GM21717 (cell line): ENCODE data around the gene NXN.
"Not testable (repeated sequence)": the region's sequence is repeated elsewhere in the genome, so short reads cannot be mapped to it uniquely, and the experiment has no call there.

Experiments used
- ATAC-seq: cut with Tn5 transposase; IDR thresholded peaks from one replicate; pipeline ENCODE4 v1.9.1; 2021; ENCODE audit warnings: mild to moderate bottlenecking, moderate library complexity; ENCODE audit not compliant: unreplicated experiment

NXN gene

DNA sequence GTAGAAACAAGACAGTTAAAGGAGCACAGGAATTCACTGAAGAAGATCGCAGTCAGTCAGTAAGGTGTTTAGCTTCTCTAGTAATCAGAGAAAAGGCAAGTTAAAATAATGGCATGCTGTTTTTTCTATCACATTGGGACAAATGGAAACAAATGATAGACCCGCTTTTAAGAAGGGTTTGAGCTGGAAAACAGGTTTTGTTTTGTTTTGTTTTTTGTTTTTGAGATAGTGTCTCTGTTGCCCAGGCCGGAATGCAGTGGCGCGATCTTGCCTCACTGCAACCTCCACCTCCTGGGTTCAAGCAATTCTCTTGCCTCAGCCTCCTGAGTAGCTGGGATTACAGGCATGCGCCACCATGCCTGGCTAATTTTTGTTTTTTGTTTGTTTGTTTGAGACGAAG, 193.7 kb downstream of the NXN start:
- ATAC-seq: not testable (repeated sequence)

- ATAC-seq: no peak
Observed at GRCh38 chr17:784143-784542, 195.4 kb downstream of the NXN start.

DNA sequence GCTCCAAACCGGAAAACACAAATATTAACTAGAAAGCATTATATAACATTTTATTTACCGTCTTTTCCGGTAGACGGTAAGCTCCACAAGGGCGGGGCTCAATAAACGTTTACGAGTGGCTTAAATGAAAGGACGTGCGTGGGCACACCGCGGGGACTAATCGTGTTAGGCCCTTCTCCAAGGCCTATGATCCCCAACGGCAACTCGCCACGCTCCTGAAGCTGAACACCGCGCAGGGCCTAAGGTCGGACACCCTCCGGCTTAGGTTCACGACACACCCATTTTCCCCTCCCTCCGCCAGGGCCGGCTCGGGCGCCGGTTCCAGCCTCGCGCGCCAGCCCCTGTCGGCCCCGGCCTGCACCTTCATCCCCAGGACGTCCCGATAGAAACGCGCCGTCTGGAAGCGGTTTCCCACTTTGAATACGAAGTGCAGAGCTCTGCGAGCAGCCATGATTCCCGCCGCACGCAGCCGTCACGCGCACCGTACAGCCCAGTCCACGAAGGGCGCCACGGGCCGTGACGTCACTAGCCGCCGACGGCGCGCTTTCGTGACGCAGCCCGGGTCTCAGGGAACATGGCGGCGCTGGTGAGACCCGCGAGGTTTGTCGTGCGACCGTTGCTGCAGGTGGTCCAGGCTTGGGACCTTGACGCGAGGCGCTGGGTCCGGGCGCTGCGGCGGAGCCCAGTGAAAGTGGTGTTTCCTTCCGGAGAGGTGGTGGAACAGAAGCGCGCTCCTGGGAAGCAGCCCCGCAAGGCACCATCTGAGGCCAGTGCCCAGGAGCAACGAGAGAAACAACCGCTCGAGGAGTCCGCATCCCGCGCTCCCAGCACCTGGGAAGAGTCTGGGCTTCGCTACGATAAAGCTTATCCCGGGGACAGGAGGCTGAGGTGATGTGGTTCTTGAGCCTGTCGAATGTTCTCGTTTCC, 197.5 kb downstream of the NXN start, which contains the start of the genes GLOD4 and MRM3:
Gene GLOD4 (minus strand): TSS at position 476 of the 927 bp plus-strand sequence. CDS start 25 bp downstream, at position 451.
Gene MRM3 (plus strand): TSS at position 549 of the 927 bp plus-strand sequence. CDS start 26 bp downstream, at position 575.
- peak; percentile 81 for ATAC-seq

DNA sequence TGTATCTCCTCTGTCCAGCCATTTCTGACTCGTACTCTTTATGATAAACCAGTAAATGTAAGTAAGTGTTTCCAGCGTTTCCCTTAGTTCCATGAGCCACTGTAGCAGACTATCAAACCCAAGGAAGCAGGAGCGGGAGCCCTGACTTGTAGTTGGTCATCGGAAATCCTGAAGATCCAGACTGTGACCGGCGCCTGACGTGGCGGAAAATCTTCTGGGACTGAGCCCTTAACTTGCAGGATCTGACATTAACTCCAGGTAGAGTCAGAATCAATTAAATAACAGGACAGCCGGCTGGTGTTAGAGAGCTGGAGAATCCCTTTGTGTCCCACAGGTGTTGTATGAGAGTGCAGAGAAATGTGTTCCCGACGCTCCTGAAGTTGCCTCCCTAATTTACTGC, 201.5 kb downstream of the NXN start:
- ATAC-seq: no peak

- no peak for ATAC-seq
Observed at GRCh38 chr17:774313-774584, 205.3 kb downstream of the NXN start.

- no peak for ATAC-seq
Observed at GRCh38 chr17:773467-774312, 205.9 kb downstream of the NXN start.

DNA sequence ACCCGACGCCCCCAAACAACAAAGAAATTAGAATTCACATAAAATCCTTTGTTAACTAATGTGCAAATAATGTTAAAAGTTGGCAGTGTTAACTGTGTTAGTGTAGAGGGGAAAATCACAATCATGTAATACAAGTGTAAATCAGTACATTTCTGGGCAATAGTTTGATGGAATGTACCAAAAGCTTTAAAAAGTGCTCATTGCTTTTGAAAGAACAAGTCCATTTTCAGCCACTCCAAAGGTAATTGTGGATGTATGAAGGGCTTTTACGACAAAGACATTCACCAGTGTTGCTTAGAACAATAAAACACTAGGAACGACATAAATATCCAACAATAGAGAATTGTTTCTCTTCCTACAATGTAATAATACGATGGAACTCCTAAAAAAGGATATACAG, 206.6 kb downstream of the NXN start:
- no peak for ATAC-seq

DNA sequence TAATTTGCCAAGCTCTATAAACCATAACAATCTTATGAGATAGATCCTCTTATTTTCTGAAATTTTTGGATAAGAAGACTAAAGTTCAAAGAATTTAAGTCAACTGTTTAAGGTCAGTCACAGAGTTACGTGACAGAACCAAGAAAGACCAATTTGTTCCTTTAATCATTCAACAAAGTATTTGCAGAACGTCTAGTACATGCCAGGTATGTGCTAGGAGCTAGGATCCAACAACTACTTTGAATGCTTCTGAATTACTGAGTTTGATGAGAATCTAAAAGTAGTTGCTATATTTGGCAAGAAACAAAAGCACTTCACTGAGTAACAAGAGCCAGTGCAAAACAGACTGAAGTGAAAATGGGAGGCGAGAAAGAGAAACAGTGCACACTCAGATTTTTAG, 212.5 kb downstream of the NXN start:
- no peak for ATAC-seq

GRCh38 chr17:760371-760770, 219.2 kb downstream of the NXN start:
- ATAC-seq: no peak

DNA sequence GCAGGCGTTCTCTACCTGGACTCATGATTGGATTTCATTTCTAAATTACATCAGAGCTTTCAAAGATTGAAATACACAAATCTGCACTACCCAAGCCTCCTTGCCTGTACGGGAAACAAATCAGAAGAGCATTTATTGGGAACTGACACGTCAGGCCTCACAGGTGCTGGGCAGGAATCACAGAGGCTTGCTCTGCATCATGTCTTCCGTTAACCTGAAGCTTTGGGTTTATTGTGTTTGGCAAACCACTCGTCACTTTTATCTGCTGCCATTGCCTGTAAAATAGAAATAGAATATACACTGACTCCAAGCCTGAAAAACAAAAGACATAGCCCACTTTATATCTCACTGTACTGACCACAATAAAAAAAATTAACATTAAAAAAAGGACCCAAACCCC, 219.6 kb downstream of the NXN start:
- ATAC-seq: no peak

GRCh38 chr17:756010-756567, 223.5 kb downstream of the NXN start:
- ATAC-seq: not testable (repeated sequence)

DNA sequence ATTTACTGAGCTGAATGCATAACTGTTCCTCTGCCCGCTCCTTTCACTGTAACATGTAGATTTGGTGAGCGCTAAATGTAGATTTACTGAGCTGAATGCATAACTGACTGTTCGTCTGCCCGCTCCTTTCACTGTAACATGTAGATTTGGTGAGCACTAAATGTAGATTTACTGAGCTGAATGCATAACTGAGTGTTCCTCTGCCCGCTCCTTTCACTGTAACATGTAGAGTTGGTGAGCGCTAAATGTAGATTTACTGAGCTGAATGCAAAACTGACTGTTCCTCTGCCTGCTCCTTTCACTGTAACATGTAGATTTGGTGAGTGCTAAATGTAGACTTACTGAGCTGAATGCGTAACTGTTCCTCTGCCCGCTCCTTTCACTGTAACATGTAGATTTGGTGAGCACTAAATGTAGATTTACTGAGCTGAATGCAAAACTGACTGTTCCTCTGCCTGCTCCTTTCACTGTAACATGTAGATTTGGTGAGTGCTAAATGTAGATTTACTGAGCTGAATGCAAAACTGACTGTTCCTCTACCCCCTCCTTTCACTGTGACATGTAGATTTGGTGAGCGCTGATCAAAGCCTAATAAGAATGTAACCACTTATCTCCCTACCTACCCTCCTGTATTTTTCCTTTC, 224.1 kb downstream of the NXN start:
- not testable (repeated sequence) for ATAC-seq

DNA sequence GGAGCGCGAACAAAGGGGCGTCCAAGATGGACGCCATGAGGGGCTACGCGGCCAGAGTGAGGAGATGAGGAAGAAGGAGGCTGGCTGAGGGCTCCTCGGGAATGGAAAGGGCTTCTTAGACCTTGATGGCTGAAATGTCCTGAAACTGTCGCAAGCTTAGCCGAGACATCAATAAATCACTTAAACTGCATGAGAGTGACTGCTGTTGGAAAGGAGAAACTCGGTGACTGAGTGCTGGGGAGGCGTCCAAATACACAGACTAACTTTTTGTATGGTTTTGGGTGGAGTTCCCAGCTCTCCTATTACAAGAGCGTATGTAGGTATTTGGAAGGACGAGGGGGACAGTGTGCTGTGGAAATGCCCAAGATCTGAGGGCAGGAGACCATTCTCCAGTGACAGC, 226.2 kb downstream of the NXN start:
- ATAC-seq: no peak

DNA sequence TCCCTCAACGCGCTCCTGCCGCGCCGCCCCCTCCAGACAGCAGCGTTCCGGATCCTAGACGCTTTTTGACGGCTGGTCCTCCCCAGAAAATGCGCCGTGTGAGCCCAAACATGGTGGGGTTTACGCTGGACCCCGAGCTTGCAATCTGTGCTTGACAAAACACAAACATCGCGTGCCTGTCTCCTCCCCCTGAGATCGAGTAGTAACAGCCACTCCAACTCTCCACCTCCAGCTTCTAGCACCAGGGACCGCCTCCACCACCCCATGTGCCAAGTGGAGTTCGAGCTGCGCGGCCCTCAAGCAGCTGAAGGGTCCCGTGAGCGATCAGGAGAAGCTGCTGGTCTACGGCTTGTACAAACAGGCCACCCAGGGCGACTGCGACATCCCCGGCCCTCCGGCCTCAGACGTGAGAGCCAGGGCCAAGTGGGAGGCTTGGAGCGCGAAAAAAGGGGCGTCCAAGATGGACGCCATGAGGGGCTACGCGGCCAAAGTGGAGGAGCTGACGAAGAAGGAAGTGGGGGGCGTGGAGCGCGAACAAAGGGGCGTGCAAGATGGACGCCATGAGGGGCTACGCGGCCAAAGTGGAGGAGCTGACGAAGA, 226.9 kb downstream of the NXN start:
- peak; percentile 16 for ATAC-seq

GRCh38 chr17:752002-752619, 227.5 kb downstream of the NXN start, which contains the start of gene GEMIN4:
Gene GEMIN4 (minus strand): TSS chr17:752264. CDS start chr17:752142, 122 bp downstream.
- peak; percentile 71 for ATAC-seq

- ATAC-seq: peak; percentile 29
Observed at GRCh38 chr17:751269-752001, 228.1 kb downstream of the NXN start.

- no peak for ATAC-seq
Observed at GRCh38 chr17:750431-751037, 229.0 kb downstream of the NXN start.

DNA sequence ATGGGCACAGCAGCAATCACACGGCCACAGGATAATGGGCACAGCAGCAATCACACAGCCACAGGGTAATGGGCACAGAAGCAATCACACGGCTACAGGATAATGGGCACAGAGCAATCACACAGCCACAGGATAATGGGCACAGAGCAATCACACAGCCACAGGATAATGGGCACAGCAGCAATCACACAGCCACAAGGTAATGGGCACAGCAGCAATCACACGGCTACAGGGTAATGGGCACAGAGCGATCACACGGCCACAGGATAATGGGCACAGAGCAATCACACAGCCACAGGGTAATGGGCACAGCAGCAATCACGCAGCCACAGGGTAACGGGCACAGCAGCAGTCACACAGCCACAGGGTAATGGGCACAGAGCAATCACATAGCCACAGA, 230.2 kb downstream of the NXN start:
- ATAC-seq: not testable (repeated sequence)
